Peyer's patch (tissue), 4 donors: ENCODE measurements around the gene NDEL1.

Experiments
- POLR2A ChIP-seq, 2 donors: fragments of 450-650 bp; IDR thresholded peaks; one replicate each; pipeline ENCODE4 v1.5.1; 2017; ENCODE audit warnings: antibody characterized with exemption in 2 of 2, mild to moderate bottlenecking in 2 of 2, moderate library complexity in 2 of 2
- TF ChIP-seq, protein P1 (sequence below), 6 experiments: fragments of 450-650 bp in 4 of 6; fragments of 200-600 bp in 2 of 6; sonication (generic) in 1 of 6; IDR thresholded peaks; one replicate each; pipeline ENCODE4 v1.5.1; 2017 to 2019; ENCODE audit warnings: antibody characterized with exemption in 6 of 6, mild to moderate bottlenecking in 3 of 6, moderate library complexity in 1 of 6

DNA sequence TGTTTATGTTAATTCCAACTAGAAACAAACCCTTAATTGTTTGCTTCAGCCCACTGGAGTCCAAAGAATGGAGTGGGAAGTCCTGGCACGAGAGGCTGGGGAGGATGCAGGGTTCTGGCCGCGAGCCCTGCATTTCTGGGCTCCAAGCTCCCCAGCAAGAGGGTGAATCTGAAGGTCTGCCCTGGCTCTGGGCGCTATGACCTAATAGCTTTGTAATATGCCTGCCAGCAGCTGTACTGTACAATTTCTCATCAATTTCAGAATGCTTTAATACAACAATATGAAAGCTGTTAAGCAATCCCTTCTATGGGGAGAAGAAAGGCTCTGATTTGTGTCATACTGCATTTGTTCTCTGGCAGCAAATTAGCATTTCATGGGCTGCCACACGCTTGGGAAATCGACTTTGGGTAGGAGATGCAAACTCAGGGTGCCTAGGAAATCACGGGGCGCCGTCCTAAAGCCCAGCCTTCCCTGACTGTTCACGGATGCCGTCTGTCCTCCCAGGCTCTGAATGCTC is 43.8 kb downstream of the NDEL1 start:
- TF ChIP-seq, protein P1, sequence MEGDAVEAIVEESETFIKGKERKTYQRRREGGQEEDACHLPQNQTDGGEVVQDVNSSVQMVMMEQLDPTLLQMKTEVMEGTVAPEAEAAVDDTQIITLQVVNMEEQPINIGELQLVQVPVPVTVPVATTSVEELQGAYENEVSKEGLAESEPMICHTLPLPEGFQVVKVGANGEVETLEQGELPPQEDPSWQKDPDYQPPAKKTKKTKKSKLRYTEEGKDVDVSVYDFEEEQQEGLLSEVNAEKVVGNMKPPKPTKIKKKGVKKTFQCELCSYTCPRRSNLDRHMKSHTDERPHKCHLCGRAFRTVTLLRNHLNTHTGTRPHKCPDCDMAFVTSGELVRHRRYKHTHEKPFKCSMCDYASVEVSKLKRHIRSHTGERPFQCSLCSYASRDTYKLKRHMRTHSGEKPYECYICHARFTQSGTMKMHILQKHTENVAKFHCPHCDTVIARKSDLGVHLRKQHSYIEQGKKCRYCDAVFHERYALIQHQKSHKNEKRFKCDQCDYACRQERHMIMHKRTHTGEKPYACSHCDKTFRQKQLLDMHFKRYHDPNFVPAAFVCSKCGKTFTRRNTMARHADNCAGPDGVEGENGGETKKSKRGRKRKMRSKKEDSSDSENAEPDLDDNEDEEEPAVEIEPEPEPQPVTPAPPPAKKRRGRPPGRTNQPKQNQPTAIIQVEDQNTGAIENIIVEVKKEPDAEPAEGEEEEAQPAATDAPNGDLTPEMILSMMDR (IDR thresholded peaks at IDR 0.05): no peak
- TF ChIP-seq POLR2A (IDR thresholded peaks at IDR 0.05): no peak
